Measurements from ENCODE around the gene APH1A.
"Not testable (repeated sequence)": the region's sequence is repeated elsewhere in the genome, so short reads cannot be mapped to it uniquely, and the experiment has no call there.

The APH1A gene

DNA sequence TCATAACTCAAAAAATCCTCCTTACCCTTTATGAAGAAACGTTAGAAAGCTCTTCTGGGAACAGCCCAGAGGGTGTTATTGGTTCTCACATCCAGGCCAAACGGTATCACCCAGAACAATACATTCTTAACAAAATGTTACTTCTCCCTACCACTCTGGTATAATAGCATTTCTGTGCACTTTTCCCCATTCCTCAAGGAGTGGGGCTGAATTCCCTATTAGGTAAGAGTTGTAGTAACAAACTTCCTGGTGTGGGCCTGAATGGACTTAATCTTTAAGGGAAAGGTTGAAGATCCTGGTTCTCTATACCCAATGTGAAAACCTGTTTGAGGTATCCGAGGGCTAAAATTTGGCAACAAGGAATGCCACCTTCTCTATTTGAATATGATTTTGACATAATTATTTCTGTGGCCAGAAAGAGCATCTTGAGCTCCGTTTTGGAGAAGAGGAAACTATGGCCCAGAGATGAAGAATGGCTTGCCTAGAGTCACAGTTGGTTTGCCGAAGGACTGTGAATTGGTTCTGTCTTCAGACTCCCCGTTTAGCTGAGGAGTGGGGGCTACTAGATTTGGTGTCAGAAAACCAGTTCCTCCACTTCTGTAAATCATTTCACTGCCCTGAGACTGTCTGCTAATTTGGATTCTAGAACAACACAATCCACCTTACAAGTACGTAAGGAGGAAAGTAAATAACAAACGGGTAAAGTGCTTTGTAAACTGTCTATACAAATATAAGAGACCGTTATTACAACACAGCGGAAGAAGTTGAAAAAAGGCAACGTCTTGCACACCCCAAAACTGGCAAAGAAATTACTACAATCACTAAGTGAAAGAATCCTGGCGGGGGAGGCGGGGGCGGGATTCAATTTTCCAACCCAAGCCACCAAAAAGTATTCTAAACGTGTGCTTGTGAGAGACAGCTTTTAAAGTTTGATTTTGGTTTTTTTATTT lies 35.2 kb downstream of the APH1A start:
- DNase-seq (ENCODE audit: low read depth in 2 of 2) = peak; percentile 58 to 60

DNA sequence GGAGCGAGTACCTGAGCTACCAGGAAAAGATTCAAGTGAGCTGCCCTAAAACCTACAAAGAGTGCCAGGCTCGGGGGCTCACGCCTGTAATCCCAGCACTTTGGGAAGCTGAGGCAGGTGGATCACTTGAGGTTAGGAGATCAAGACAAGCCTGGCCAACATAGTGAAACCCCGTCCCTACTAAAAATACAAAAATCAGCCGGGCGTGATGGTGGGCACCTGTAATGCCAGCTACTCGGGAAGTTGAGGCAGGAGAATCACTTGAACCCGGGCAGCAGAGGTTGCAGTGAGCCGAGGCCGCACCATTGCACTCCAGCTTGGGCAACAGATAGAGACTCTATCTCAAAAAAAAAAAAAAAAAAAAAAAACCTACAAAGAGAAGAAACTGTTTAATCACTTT lies 35.9 kb downstream of the APH1A start:
- DNase-seq (ENCODE audit: low read depth in 2 of 2) = not testable (repeated sequence)

DNA sequence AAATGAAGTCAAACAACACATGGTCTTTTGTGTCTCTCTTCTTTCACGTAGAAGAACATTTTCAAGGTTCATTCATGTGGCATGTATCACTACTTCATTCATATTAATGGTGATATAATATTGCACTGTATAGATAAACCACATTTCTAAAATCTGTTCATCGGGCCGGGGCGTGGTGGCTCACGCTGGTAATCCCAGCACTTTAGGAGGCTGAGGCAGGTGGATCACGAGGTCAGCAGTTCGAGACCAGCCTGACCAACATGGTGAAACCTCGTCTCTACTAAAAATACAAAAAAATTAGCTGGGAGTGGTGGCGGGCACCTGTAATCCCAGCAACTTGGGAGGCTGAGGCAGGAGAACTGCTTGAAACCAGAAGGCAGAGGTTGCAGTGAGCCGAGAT lies 40.6 kb downstream of the APH1A start:
- DNase-seq (ENCODE audit: low read depth in 2 of 2) = not testable (repeated sequence)

DNA sequence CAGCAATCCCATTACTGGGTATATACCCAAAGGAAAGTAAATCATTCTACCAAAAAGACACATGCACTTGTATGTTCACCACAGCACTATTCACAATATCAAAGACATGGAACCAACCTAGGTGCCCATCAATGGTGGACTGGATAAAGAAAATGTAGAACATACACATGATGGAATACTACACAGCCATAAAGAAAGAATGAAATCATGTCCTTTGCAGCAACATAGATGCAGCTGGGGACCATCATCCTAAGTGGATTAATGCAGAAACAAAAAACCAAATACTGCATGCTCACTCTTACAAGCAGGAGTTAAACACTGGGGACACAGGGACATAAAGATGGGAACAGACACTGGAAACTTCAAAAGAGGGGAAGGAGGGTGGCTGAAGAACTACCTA lies 41.6 kb downstream of the APH1A start:
- DNase-seq (ENCODE audit: low read depth in 2 of 2) = no peak

DNA sequence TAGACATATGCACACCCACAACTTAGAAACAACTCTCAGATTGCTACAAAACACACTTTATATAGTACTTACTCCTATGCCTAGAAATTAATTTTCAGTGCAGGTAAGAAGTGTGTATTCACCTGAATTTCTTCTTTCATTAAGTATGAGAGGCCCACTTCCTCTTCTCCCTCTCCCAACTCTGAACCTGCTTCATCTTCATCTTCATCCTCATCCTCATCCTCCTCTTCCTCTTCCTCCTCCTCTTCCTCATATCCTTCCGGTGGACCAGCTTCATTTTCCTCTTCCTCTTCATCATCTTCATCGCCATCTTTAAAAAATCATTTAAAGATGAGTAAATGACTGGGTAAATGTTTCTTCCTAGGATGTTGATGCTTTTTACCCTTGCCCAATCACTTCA lies 42.3 kb downstream of the APH1A start:
- DNase-seq (ENCODE audit: low read depth in 2 of 2) = no peak

DNA sequence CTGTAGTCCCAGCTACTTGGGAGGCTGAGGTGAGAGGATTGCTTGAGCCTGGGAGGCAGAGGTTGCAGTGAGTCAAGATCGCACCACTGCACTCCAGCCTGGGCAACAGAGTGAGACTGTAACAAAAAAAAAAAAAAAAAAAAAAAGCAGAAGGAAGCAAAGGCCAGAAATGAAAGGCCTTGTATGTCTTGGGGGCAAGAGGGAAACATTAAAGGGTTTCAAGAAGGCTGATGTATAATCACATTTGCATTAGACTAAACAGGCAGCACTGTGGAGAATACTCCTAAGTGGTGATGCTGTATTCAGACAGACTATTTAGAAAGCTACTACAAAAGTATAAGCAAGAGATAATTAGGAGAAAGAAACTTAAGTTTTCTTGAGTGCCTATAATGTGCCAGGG lies 43.3 kb downstream of the APH1A start:
- DNase-seq (ENCODE audit: low read depth in 2 of 2) = no peak

DNA sequence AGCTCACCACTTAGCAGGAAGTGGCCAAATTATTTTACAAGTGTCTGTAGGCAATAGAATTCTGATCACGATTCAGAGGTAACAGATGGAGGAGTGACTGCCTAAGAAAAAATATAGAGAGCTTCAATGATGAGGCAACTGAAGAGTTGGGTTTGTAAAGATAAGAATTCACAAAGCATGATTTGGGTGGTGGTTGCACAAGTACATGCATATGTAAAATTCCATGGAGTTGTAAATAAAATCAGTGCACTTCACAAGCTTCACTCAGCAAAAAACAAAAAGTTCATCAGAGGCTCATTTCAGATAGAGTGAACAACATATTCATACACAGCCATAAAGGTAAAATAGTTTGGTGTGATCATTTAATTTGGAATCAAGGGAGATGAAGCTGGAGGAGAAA lies 43.8 kb downstream of the APH1A start:
- DNase-seq (ENCODE audit: low read depth in 2 of 2) = no peak

DNA sequence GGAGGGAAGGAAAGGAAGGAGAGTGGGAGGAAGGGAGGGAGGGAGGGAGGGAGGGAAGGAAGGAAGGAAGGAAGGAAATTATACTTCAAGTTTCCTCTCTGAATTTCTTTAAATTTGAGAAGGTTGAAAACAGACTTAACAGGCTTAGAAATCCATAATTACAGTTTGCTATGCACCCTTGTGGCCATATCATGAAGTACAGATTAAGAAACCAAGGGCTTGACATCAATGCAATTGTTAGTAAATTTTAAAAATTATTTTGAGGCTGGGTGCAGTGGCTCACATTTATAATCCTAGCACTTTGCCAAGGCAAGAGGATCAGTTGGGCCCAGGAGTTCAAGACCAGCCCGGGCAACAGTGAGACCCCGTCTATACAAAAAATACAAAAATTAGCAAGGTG lies 47.3 kb downstream of the APH1A start:
- no peak for DNase-seq (ENCODE audit: low read depth in 2 of 2)

DNA sequence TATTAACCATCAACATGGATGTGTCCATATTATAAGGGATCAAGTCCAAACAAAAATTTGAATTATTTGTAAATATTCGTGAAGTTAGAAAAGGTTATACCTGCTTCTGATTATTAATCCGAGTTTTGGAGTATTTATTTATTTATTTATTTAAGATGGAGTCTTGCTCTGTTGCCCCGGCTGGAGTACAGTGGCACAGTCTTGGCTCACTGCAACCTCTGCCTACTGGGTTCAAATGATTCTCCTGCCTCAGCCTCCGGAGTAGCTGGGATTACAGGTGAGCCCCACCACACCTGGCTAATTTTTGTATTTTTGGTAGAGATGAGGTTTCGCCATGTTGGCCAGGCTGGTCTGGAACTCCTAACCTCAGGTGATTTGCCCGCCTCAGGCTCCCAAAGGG lies 53.0 kb downstream of the APH1A start:
- not testable (repeated sequence) for DNase-seq (ENCODE audit: low read depth in 2 of 2)
